Skeletal muscle tissue (tissue), 4 donors: ENCODE measurements around the gene GNB3. TPM values are rescaled to one million over a fixed set of nuclear protein-coding genes. Genes with fewer than 3 reads are reported as not detected.
"Not testable (repeated sequence)": the region's sequence is repeated elsewhere in the genome, so short reads cannot be mapped to it uniquely, and the experiment has no call there.

Experiments used
- H3K27ac ChIP-seq: one replicate; pipeline ENCODE4 v1.7.0; 2013; ENCODE audit warnings: mild to moderate bottlenecking, low read depth, low read length, inconsistent platforms
- H3K27me3 ChIP-seq, 3 donors: one replicate each; pipeline ENCODE4 v1.7.0; 2013; ENCODE audit warnings: low read length in 3 of 3; ENCODE audit not compliant: control insufficient read depth in 3 of 3, insufficient read depth in 3 of 3
- H3K36me3 ChIP-seq, 3 donors: one replicate each; pipeline ENCODE4 v1.7.0; 2013; ENCODE audit warnings: low read length in 3 of 3; ENCODE audit not compliant: control insufficient read depth in 3 of 3, insufficient read depth in 3 of 3
- H3K4me1 ChIP-seq, 3 donors: one replicate each; pipeline ENCODE4 v1.7.0; 2013; ENCODE audit warnings: low read length in 3 of 3, mild to moderate bottlenecking in 3 of 3; ENCODE audit not compliant: control insufficient read depth in 3 of 3, insufficient read depth in 3 of 3
- H3K4me3 ChIP-seq, 3 donors: one replicate each; pipeline ENCODE4 v1.7.0; 2013; ENCODE audit warnings: low read length in 3 of 3
- H3K9ac ChIP-seq, 3 donors: one replicate each; pipeline ENCODE4 v1.7.0; 2013; ENCODE audit warnings: low read length in 3 of 3, mild to moderate bottlenecking in 3 of 3, moderate library complexity in 2 of 3, low read depth in 1 of 3
- H3K9me3 ChIP-seq, 3 donors: one replicate each; pipeline ENCODE4 v1.7.0; 2013; ENCODE audit warnings: low read length in 3 of 3; ENCODE audit not compliant: control insufficient read depth in 3 of 3
- total RNA-seq: library from RNA; depleted of rRNA; stranded (reverse); fragments of >200 nt; gene quantifications from one replicate; pipeline ENCODE4 v1.2.3, GENCODE V29; 2014
- donor health status: Osteomylitis.

Gene GNB3
- total RNA-seq, 1 donor from 2014 or later = 3.7 TPM

- Histone ChIP-seq H3K9ac (no peak overlapping the region), H3K9me3 (no peaks in the 10 kb centered on the region), H3K36me3 (peaks cover 43 to 50% (median 43%) of the 10 kb centered on the region in 3 donors)
Observed at GRCh38 chr12:6855322-6855721, 14.6 kb downstream of the GNB3 start.

GRCh38 chr12:6858799-6859198, 18.1 kb downstream of the GNB3 start:
- Histone ChIP-seq H3K36me3 (peaks cover 74 to 79% (median 76%) of the 10 kb centered on the region in 3 donors), H3K27me3 (no peaks in the 10 kb centered on the region), H3K4me1 (peaks cover 5 to 8% (median 5%) of the 10 kb centered on the region in 3 donors), H3K9ac (peak overlapping the region in 1 of 3 donors; percentile 8), H3K9me3 (no peaks in the 10 kb centered on the region), H3K27ac (no peak overlapping the region), H3K4me3 (no peak overlapping the region)

More at GRCh38 chr12:6855322-6855721, 14.6 kb downstream of the GNB3 start:
- peaks cover 24 to 25% (median 25%) of the 10 kb centered on the region in 3 donors for H3K4me1 ChIP-seq
- no peak overlapping the region for H3K27ac ChIP-seq
- H3K4me3 ChIP-seq = no peak overlapping the region
- no peaks in the 10 kb centered on the region for H3K27me3 ChIP-seq

- Histone ChIP-seq H3K4me3 (no peak overlapping the region), H3K9me3 (no peaks in the 10 kb centered on the region), H3K36me3 (peaks cover 83 to 84% (median 84%) of the 10 kb centered on the region in 3 donors), H3K9ac (no peak overlapping the region), H3K4me1 (peaks cover 0 to 5% (median 2%) of the 10 kb centered on the region in 3 donors), H3K27me3 (no peaks in the 10 kb centered on the region), H3K27ac (no peak overlapping the region)
Observed at GRCh38 chr12:6860116-6860515, 19.4 kb downstream of the GNB3 start.

GRCh38 chr12:6860942-6861341, 20.2 kb downstream of the GNB3 start:
- Histone ChIP-seq H3K27me3 (no peaks in the 10 kb centered on the region), H3K27ac (no peak overlapping the region), H3K4me1 (peaks cover under 1 to 5% (median 2%) of the 10 kb centered on the region in 3 donors), H3K36me3 (peaks cover 80 to 88% (median 86%) of the 10 kb centered on the region in 3 donors), H3K9me3 (no peaks in the 10 kb centered on the region), H3K9ac (no peak overlapping the region), H3K4me3 (no peak overlapping the region)

- no peak overlapping the region for H3K9ac ChIP-seq
- no peaks in the 10 kb centered on the region for H3K27me3 ChIP-seq
- peaks cover 4 to 5% (median 5%) of the 10 kb centered on the region in 3 donors for H3K4me1 ChIP-seq
- H3K27ac ChIP-seq = no peak overlapping the region
- no peak overlapping the region for H3K4me3 ChIP-seq
- no peaks in the 10 kb centered on the region for H3K9me3 ChIP-seq
- peaks cover 75 to 86% (median 83%) of the 10 kb centered on the region in 3 donors for H3K36me3 ChIP-seq
Observed at GRCh38 chr12:6861391-6861790, 20.7 kb downstream of the GNB3 start.

GRCh38 chr12:6863033-6863432, 22.3 kb downstream of the GNB3 start:
- no peaks in the 10 kb centered on the region for H3K9me3 ChIP-seq

GRCh38 chr12:6863586-6864321, 23.0 kb downstream of the GNB3 start:
- Histone ChIP-seq H3K27ac (no peak overlapping the region), H3K9me3 (no peaks in the 10 kb centered on the region), H3K27me3 (no peaks in the 10 kb centered on the region), H3K4me1 (peaks cover 17 to 21% (median 18%) of the 10 kb centered on the region in 3 donors), H3K9ac (no peak overlapping the region), H3K4me3 (no peak overlapping the region), H3K36me3 (peaks cover 52 to 69% (median 63%) of the 10 kb centered on the region in 3 donors)

More at GRCh38 chr12:6863033-6863432, 22.3 kb downstream of the GNB3 start:
- no peak overlapping the region for H3K27ac ChIP-seq
- H3K4me3 ChIP-seq = no peak overlapping the region
- H3K27me3 ChIP-seq = no peaks in the 10 kb centered on the region
- no peak overlapping the region for H3K9ac ChIP-seq
- peaks cover 10 to 14% (median 11%) of the 10 kb centered on the region in 3 donors for H3K4me1 ChIP-seq
- peaks cover 59 to 72% (median 70%) of the 10 kb centered on the region in 3 donors for H3K36me3 ChIP-seq

- H3K9me3 ChIP-seq, H3K27ac ChIP-seq, H3K27me3 ChIP-seq, H3K9ac ChIP-seq, H3K4me3 ChIP-seq: not testable (repeated sequence)
- Histone ChIP-seq H3K4me1 (peaks cover 29 to 37% (median 32%) of the 10 kb centered on the region in 3 donors), H3K36me3 (peaks cover 53 to 70% (median 59%) of the 10 kb centered on the region in 3 donors)
Observed at GRCh38 chr12:6865307-6865706, 24.6 kb downstream of the GNB3 start.

GRCh38 chr12:6866163-6866919, 25.6 kb downstream of the GNB3 start:
- Histone ChIP-seq H3K4me3 (peak overlapping the region; percentile 78 to 82 (median 79)), H3K9me3 (no peaks in the 10 kb centered on the region), H3K4me1 (peaks cover 36 to 47% (median 41%) of the 10 kb centered on the region in 3 donors), H3K36me3 (peaks cover 52 to 68% (median 59%) of the 10 kb centered on the region in 3 donors), H3K27me3 (no peaks in the 10 kb centered on the region), H3K27ac (peak overlapping the region; percentile 98), H3K9ac (peak overlapping the region; percentile 88 to 91 (median 91))
